ENCODE measurements around the gene SMG7. TPM values are rescaled to one million over a fixed set of nuclear protein-coding genes. Genes with fewer than 3 reads are reported as not detected.

SMG7 gene
- total and polyA plus RNA-seq, 12 donors: 15.4 to 54.4 (median 34.9) TPM

DNA sequence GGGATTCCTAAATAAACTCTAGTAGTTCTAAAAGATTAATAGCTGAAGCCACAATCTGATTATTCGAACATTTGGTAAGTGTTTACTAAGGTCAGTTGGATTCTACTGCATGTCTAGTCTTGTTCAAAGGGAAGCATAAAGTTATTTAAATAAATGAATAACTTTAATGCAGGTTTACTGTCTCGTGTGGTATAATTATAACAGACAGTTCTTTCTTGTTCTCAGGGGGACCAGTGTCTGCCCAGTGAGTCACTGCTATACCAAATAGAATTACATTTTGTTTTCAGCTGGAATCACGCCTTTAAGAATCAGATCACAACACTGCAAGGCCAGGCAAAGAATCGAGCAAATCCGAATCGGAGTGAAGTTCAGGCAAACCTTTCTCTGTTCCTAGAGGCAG, 45.1 kb downstream of the SMG7 start:
- Histone ChIP-seq H3K9me3 (replicated peaks in 1 of 3) (no peaks in the 10 kb centered on the region), H3K36me3 (replicated peaks in 1 of 2) (peaks cover 0 to 17% of the 10 kb centered on the region in 2 donors), H3K27me3 (no peaks in the 10 kb centered on the region), H3K27ac (no peak overlapping the region), H3K4me3 (no peak overlapping the region), H3K4me1 (replicated peaks in 1 of 2) (no peaks in the 10 kb centered on the region)
- no peak for TF ChIP-seq POLR2A (IDR thresholded peaks at IDR 0.05)
- TF ChIP-seq, protein P1, sequence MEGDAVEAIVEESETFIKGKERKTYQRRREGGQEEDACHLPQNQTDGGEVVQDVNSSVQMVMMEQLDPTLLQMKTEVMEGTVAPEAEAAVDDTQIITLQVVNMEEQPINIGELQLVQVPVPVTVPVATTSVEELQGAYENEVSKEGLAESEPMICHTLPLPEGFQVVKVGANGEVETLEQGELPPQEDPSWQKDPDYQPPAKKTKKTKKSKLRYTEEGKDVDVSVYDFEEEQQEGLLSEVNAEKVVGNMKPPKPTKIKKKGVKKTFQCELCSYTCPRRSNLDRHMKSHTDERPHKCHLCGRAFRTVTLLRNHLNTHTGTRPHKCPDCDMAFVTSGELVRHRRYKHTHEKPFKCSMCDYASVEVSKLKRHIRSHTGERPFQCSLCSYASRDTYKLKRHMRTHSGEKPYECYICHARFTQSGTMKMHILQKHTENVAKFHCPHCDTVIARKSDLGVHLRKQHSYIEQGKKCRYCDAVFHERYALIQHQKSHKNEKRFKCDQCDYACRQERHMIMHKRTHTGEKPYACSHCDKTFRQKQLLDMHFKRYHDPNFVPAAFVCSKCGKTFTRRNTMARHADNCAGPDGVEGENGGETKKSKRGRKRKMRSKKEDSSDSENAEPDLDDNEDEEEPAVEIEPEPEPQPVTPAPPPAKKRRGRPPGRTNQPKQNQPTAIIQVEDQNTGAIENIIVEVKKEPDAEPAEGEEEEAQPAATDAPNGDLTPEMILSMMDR (IDR thresholded peaks at IDR 0.05): no peak
- intact Hi-C loops (cut with DNase I): no loop called here
- DNase-seq: no peak
- 82 to 94% (median 89%) methylated on average over 6 of the region's 6 CpGs for WGBS, 4 donors

DNA sequence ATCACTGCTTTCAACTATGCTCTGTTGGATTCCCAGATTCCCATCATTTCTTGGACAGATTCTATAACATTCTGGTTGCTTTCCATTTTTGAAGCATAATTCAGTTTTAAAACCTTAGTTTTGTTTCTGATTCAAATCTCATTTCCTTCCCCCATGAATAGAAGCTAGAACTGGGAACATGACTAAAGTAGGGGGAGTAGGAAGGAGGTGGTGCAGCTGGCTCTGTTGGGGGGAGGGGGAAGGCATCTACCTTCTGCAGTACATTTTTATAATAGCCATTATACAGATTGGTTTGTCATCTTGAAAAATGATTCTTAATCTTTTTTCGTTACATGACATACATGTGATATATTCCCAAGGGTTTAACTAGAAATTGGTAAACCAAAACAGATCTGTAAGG, 48.1 kb downstream of the SMG7 start:
- Histone ChIP-seq H3K27ac (no peak overlapping the region), H3K4me3 (no peak overlapping the region), H3K4me1 (replicated peaks in 1 of 2) (no peaks in the 10 kb centered on the region), H3K36me3 (replicated peaks in 1 of 2) (peaks cover 0 to 17% of the 10 kb centered on the region in 2 donors), H3K27me3 (no peaks in the 10 kb centered on the region), H3K9me3 (replicated peaks in 1 of 3) (no peaks in the 10 kb centered on the region)
- TF ChIP-seq POLR2A (IDR thresholded peaks at IDR 0.05): no peak
- TF ChIP-seq, protein P1 (IDR thresholded peaks at IDR 0.05): no peak
- 82 to 92% (median 90%) methylated on average over 1 of the region's 1 CpG for whole genome bisulfite sequencing, 4 donors
- intact Hi-C loops (cut with DNase I): no loop called here
- no peak for DNase-seq

DNA sequence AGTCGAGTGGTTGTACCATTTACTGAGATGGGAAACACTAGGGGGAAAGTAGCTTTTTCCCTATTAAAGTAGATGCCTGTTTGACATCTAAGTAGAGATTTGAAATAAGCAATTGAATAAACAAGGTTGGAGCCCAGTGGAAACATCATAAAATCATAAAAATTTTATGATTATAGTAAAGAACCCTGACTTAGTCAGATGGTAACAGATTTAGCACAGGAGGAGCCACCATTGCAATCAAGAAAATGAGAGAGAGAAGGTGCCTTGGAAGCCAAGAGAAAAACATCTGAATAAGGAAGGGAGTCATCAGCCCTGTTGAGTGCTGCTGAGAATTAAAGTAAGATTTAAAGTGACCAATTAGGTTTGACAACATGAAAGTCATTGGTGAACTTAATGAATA, 49.8 kb downstream of the SMG7 start:
- TF ChIP-seq POLR2A (IDR thresholded peaks at IDR 0.05): no peak
- TF ChIP-seq, protein P1 (IDR thresholded peaks at IDR 0.05): no peak
- no peak overlapping the region for H3K27ac ChIP-seq
- intact Hi-C loops (cut with DNase I): no loop called here
- no peak for DNase-seq
- peaks cover 0 to 17% of the 10 kb centered on the region in 2 donors for H3K36me3 ChIP-seq (replicated peaks in 1 of 2)
- no peak overlapping the region for H3K4me3 ChIP-seq
- H3K27me3 ChIP-seq: no peaks in the 10 kb centered on the region
- H3K9me3 ChIP-seq (replicated peaks in 1 of 3): no peaks in the 10 kb centered on the region
- no peaks in the 10 kb centered on the region for H3K4me1 ChIP-seq (replicated peaks in 1 of 2)
- 91 to 100% (median 100%) methylated on average over 1 of the region's 1 CpG for WGBS, 4 donors

DNA sequence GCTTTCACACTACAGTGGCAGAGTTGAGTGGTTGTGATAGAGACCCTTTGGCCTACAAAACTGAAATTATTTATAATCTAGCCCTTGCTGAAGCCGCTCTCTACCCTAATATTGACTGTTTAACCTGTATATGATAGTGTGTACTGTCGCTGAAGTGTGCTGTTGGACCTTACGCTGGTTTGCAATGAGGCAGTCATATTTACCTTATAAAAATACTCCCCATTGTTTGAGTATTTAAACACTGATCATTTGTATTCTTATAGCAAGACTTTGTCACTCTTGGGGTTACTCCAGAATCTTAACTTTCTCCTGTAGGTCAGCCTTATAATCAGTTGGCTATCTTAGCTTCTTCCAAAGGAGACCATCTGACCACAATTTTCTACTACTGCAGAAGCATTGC, 56.3 kb downstream of the SMG7 start:
- H3K27ac ChIP-seq: no peak overlapping the region
- H3K36me3 ChIP-seq (replicated peaks in 1 of 2): peaks cover 0 to 32% of the 10 kb centered on the region in 2 donors
- no peak overlapping the region for H3K4me3 ChIP-seq
- no peak for DNase-seq
- H3K9me3 ChIP-seq (replicated peaks in 1 of 3): no peaks in the 10 kb centered on the region
- intact Hi-C loops (cut with DNase I): no loop called here
- no peaks in the 10 kb centered on the region for H3K4me1 ChIP-seq (replicated peaks in 1 of 2)
- TF ChIP-seq POLR2A (IDR thresholded peaks at IDR 0.05): no peak
- TF ChIP-seq, protein P1 (IDR thresholded peaks at IDR 0.05): no peak
- 94 to 99% (median 97%) methylated on average over 3 of the region's 3 CpGs for WGBS, 4 donors
- H3K27me3 ChIP-seq: no peaks in the 10 kb centered on the region

All from adrenal gland (tissue), 12 donors.